Measurements from ENCODE around the gene CCNH. TPM values are rescaled to one million over a fixed set of nuclear protein-coding genes. Genes with fewer than 3 reads are reported as not detected.

CCNH gene
- total RNA-seq, 1 experiment from 2014 or later = 121 TPM

GRCh38 chr5:87430863-87431457 is 18.2 kb upstream of the CCNH start:
- Histone ChIP-seq H3F3A (ENCODE audit: low read length, unreplicated experiment) (no peaks in the 10 kb centered on the region), H3K4me2 (ENCODE audit: low read length) (no peak overlapping the region), H3K9me2 (replicated peaks; ENCODE audit: low read length) (no peaks in the 10 kb centered on the region), H3K36me3 (ENCODE audit: low read depth, low read length) (no peaks in the 10 kb centered on the region), H3K4me1 (ENCODE audit: insufficient read depth, low read length) (no peaks in the 10 kb centered on the region), H3K27me3 (ENCODE audit: low read length) (no peaks in the 10 kb centered on the region), H3K9me3 (ENCODE audit: low read length) (no peaks in the 10 kb centered on the region), H2AFZ (ENCODE audit: low read length) (no peak overlapping the region), H3K4me3 (ENCODE audit: low read length) (no peak overlapping the region), H3K79me2 (ENCODE audit: low read length) (no peaks in the 10 kb centered on the region), H3K27ac (ENCODE audit: low read length) (no peak overlapping the region), H3K9ac (ENCODE audit: low read length) (no peak overlapping the region), H4K20me1 (ENCODE audit: low read length) (no peaks in the 10 kb centered on the region)
- BruUV-seq (replicated peaks) = no TSS peak
- POLR2A ChIA-PET (ENCODE audit: unreplicated experiment) = no interaction called here
- DNase-seq (no peak), ATAC-seq (no peak)
- no peak for TF ChIP-seq EZH2phosphoT487 (IDR thresholded peaks at IDR 0.05; ENCODE audit: borderline replicate concordance, low read length)
- TF ChIP-seq CTCF (conservative IDR thresholded peaks at IDR 0.05; ENCODE audit: low read depth, low read length) = no peak
- TF ChIP-seq EZH2 (IDR thresholded peaks at IDR 0.05; ENCODE audit: low read length, unreplicated experiment) = no peak
- intact Hi-C loops (cut with micrococcal nuclease) = no loop called here
- CTCF ChIA-PET = no interaction called here

GRCh38 chr5:87423755-87424154 is 11.0 kb upstream of the CCNH start:
- Histone ChIP-seq H3K9me3 (ENCODE audit: low read length) (no peaks in the 10 kb centered on the region), H3K9me2 (replicated peaks; ENCODE audit: low read length) (no peaks in the 10 kb centered on the region), H3K4me2 (ENCODE audit: low read length) (no peak overlapping the region), H4K20me1 (ENCODE audit: low read length) (no peaks in the 10 kb centered on the region), H3K36me3 (ENCODE audit: low read depth, low read length) (no peaks in the 10 kb centered on the region), H2AFZ (ENCODE audit: low read length) (no peak overlapping the region), H3K4me3 (ENCODE audit: low read length) (no peak overlapping the region), H3K9ac (ENCODE audit: low read length) (no peak overlapping the region), H3K79me2 (ENCODE audit: low read length) (no peaks in the 10 kb centered on the region), H3K4me1 (ENCODE audit: insufficient read depth, low read length) (peaks cover 9% of the 10 kb centered on the region), H3K27ac (ENCODE audit: low read length) (no peak overlapping the region), H3F3A (ENCODE audit: low read length, unreplicated experiment) (no peaks in the 10 kb centered on the region), H3K27me3 (ENCODE audit: low read length) (no peaks in the 10 kb centered on the region)
- BruUV-seq (replicated peaks) = no TSS peak
- intact Hi-C loops (cut with micrococcal nuclease) = loop anchor here (2.0 to 10.0 kb wide), 4 partner anchors 357 to 1301 kb away; no protein-coding TSS in a partner anchor
- TF ChIP-seq CTCF (conservative IDR thresholded peaks at IDR 0.05; ENCODE audit: low read depth, low read length) (no peak), EZH2phosphoT487 (IDR thresholded peaks at IDR 0.05; ENCODE audit: borderline replicate concordance, low read length) (no peak), EZH2 (IDR thresholded peaks at IDR 0.05; ENCODE audit: low read length, unreplicated experiment) (no peak)
- ATAC-seq = no peak
- POLR2A ChIA-PET (ENCODE audit: unreplicated experiment) = no interaction called here
- no peak for DNase-seq
- CTCF ChIA-PET = no interaction called here

GRCh38 chr5:87421307-87421706 is 8.6 kb upstream of the CCNH start:
- Histone ChIP-seq H3K9me2 (replicated peaks; ENCODE audit: low read length) (no peaks in the 10 kb centered on the region), H3K4me1 (ENCODE audit: insufficient read depth, low read length) (peaks cover 16% of the 10 kb centered on the region), H3K36me3 (ENCODE audit: low read depth, low read length) (no peaks in the 10 kb centered on the region), H3K79me2 (ENCODE audit: low read length) (no peaks in the 10 kb centered on the region), H3F3A (ENCODE audit: low read length, unreplicated experiment) (no peaks in the 10 kb centered on the region), H4K20me1 (ENCODE audit: low read length) (no peaks in the 10 kb centered on the region), H3K4me3 (ENCODE audit: low read length) (no peak overlapping the region), H3K4me2 (ENCODE audit: low read length) (no peak overlapping the region), H3K9me3 (ENCODE audit: low read length) (no peaks in the 10 kb centered on the region), H3K9ac (ENCODE audit: low read length) (no peak overlapping the region), H3K27ac (ENCODE audit: low read length) (no peak overlapping the region), H2AFZ (ENCODE audit: low read length) (no peak overlapping the region), H3K27me3 (ENCODE audit: low read length) (no peaks in the 10 kb centered on the region)
- DNase-seq (no peak), ATAC-seq (no peak)
- TF ChIP-seq EZH2phosphoT487 (IDR thresholded peaks at IDR 0.05; ENCODE audit: borderline replicate concordance, low read length) (no peak), CTCF (conservative IDR thresholded peaks at IDR 0.05; ENCODE audit: low read depth, low read length) (no peak), EZH2 (IDR thresholded peaks at IDR 0.05; ENCODE audit: low read length, unreplicated experiment) (no peak)
- POLR2A ChIA-PET (ENCODE audit: unreplicated experiment) = no interaction called here
- intact Hi-C loops (cut with micrococcal nuclease) = loop anchor here (10.0 kb wide), 3 partner anchors 423 to 1303 kb away; no protein-coding TSS in a partner anchor
- CTCF ChIA-PET = no interaction called here
- BruUV-seq (replicated peaks) = no TSS peak
